Esophagus squamous epithelium (tissue), 5 donors: ENCODE results near the gene MPST. TPM values are rescaled to one million over a fixed set of nuclear protein-coding genes. Genes with fewer than 3 reads are reported as not detected.

Source experiments
- DNase-seq: peaks from one replicate; lab custom pipeline; 2025; lab: John Stamatoyannopoulos, UW
- H3K27ac ChIP-seq, 4 donors: fragments of 200-600 bp; sonication (generic); one replicate each; pipeline ENCODE4 v1.5.1; 2016 to 2019; ENCODE audit warnings: mild to moderate bottlenecking in 1 of 4
- H3K27me3 ChIP-seq, 4 donors: fragments of 200-600 bp; sonication (generic); 1 replicate in 3 of 4; 2 replicates in 1 of 4; pipeline versions ENCODE4 v1.5.1 to v1.6.0; 2017 to 2021; ENCODE audit warnings: antibody characterized with exemption in 1 of 4
- H3K36me3 ChIP-seq, 3 donors: fragments of 200-600 bp; sonication (generic); one replicate each; pipeline ENCODE4 v1.5.1; 2016 to 2019
- H3K4me1 ChIP-seq, 3 donors: fragments of 200-600 bp; sonication (generic); one replicate each; pipeline ENCODE4 v1.5.1; 2017 to 2019
- H3K4me3 ChIP-seq, 4 donors: fragments of 200-600 bp; sonication (generic); 1 replicate in 3 of 4; 2 replicates in 1 of 4; pipeline ENCODE4 v1.5.1; 2016 to 2019; ENCODE audit warnings: mild to moderate bottlenecking in 2 of 4, moderate library complexity in 1 of 4
- H3K9me3 ChIP-seq, 3 donors: fragments of 200-600 bp; sonication (generic); one replicate each; pipeline ENCODE4 v1.5.1; 2016 to 2019
- POLR2A ChIP-seq, 4 donors: fragments of 450-650 bp; IDR thresholded peaks; one replicate each; pipeline ENCODE4 v1.6.1; 2017; ENCODE audit warnings: antibody characterized with exemption in 4 of 4, mild to moderate bottlenecking in 4 of 4, moderate library complexity in 3 of 4
- WGBS, 2 donors: methylation state at CpG; one replicate each; pipeline ENCODE4 v1.1.5; 2018; 5-methylcytosine and 5-hydroxymethylcytosine counted together
- intact Hi-C: fragments of 100-400 bp; cut with DNase I; formaldehyde crosslinking; loops from one replicate; pipeline ENCODE4 v1.15.0; 2022
- total RNA-seq, 4 donors: library from RNA; depleted of rRNA; stranded (reverse); fragments of >200 nt; gene quantifications; one replicate each; pipeline ENCODE4 v1.1.0, GENCODE V29; 2016
- TF ChIP-seq, protein P1 (sequence below), 6 experiments: fragments of 450-650 bp in 4 of 6; fragments of 200-600 bp in 2 of 6; sonication (generic) in 2 of 6; IDR thresholded peaks; one replicate each; pipeline ENCODE4 v1.5.1; 2016 to 2019; ENCODE audit warnings: antibody characterized with exemption in 6 of 6, mild to moderate bottlenecking in 4 of 6, moderate library complexity in 4 of 6
- donor health status: DM: yes; HTN: yes; CAD: no.

MPST gene
- total RNA-seq, 4 donors from 2014 or later: 88.4 to 160 (median 132) TPM

DNA sequence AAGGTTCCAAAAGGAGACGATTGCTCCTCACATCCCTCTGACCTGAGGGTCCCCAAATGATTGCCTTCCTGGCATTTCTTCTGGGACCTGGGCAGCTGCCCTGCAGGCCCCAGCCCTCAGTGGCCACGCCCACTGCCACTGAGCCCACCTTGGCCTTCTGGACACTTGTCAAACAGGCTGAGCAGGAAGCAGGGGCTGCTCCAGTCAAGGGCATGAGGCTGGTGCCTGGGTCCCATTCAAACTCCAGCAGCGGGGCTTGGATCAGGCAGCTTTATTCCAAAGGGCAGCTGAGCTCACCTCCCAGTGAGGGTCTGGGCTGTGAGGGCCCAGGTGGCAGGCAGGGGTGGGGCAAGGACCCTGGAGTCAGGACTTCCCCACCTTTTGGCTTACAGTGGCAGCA is 45.6 kb downstream of the MPST start:
- no peak for DNase-seq
- H3K27ac ChIP-seq: no peak overlapping the region
- peaks cover 0 to 10% (median 4%) of the 10 kb centered on the region in 3 donors for H3K4me1 ChIP-seq
- TF ChIP-seq, protein P1, sequence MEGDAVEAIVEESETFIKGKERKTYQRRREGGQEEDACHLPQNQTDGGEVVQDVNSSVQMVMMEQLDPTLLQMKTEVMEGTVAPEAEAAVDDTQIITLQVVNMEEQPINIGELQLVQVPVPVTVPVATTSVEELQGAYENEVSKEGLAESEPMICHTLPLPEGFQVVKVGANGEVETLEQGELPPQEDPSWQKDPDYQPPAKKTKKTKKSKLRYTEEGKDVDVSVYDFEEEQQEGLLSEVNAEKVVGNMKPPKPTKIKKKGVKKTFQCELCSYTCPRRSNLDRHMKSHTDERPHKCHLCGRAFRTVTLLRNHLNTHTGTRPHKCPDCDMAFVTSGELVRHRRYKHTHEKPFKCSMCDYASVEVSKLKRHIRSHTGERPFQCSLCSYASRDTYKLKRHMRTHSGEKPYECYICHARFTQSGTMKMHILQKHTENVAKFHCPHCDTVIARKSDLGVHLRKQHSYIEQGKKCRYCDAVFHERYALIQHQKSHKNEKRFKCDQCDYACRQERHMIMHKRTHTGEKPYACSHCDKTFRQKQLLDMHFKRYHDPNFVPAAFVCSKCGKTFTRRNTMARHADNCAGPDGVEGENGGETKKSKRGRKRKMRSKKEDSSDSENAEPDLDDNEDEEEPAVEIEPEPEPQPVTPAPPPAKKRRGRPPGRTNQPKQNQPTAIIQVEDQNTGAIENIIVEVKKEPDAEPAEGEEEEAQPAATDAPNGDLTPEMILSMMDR (IDR thresholded peaks at IDR 0.05): no peak
- TF ChIP-seq POLR2A (IDR thresholded peaks at IDR 0.05): no peak
- H3K27me3 ChIP-seq: peaks cover 0 to 49% (median 3%) of the 10 kb centered on the region in 4 donors
- no CpG with 5 or more reads among the region's 3 CpGs for WGBS, 2 donors
- H3K36me3 ChIP-seq: peaks cover 3 to 13% (median 4%) of the 10 kb centered on the region in 3 donors
- H3K4me3 ChIP-seq: no peak overlapping the region
- H3K9me3 ChIP-seq: no peaks in the 10 kb centered on the region
- intact Hi-C loops: no loop called here

GRCh38 chr22:37065961-37066360 is 46.4 kb downstream of the MPST start:
- TF ChIP-seq, protein P1 (IDR thresholded peaks at IDR 0.05): no peak
- H3K4me3 ChIP-seq: no peak overlapping the region
- peaks cover 0 to 8% (median 4%) of the 10 kb centered on the region in 3 donors for H3K4me1 ChIP-seq
- peaks cover 0 to 56% (median 3%) of the 10 kb centered on the region in 4 donors for H3K27me3 ChIP-seq
- intact Hi-C loops: no loop called here
- H3K36me3 ChIP-seq: peaks cover 0 to 5% (median 0%) of the 10 kb centered on the region in 3 donors
- H3K27ac ChIP-seq: no peak overlapping the region
- 37% methylated on average over 2 of the region's 9 CpGs; no CpG with 5 or more reads in 1 of the 2 donors for WGBS, 2 donors
- DNase-seq: no peak
- no peaks in the 10 kb centered on the region for H3K9me3 ChIP-seq

- Histone ChIP-seq H3K4me3 (no peak overlapping the region), H3K27me3 (peaks cover 0 to 64% (median 3%) of the 10 kb centered on the region in 4 donors), H3K9me3 (no peaks in the 10 kb centered on the region), H3K4me1 (peaks cover 0 to 8% (median 4%) of the 10 kb centered on the region in 3 donors), H3K36me3 (no peaks in the 10 kb centered on the region), H3K27ac (no peak overlapping the region)
- no peak for DNase-seq
- intact Hi-C loops: no loop called here
- WGBS, 2 donors: 76% methylated on average over 10 of the region's 10 CpGs
- TF ChIP-seq, protein P1 (IDR thresholded peaks at IDR 0.05): no peak
- no peak for TF ChIP-seq POLR2A (IDR thresholded peaks at IDR 0.05)
Observed at GRCh38 chr22:37067428-37067827, 47.9 kb downstream of the MPST start.

DNA sequence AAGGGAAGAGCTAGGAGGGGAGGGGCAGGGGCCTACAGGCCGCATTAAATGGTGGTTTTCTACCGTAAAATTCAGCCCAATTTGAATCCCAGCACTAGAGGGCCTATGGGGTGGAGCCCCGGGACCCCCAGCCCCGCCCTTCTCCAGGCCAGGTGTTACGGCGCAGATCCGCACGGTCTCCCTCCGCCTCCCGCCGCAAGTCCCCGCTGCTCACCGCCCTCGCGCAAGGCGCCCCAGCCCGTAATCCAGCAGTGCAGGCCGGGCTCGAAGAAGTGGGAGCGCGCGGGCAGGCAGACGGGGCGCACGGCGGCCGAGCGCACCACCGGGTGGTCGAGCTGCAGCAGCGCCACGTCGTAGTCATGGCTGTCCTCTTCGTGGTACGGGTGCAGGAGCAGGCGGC is 49.3 kb downstream of the MPST start:
- Histone ChIP-seq H3K36me3 (no peaks in the 10 kb centered on the region), H3K4me3 (no peak overlapping the region), H3K27ac (no peak overlapping the region), H3K27me3 (peaks cover 0 to 73% (median 3%) of the 10 kb centered on the region in 4 donors), H3K9me3 (no peaks in the 10 kb centered on the region), H3K4me1 (peaks cover 0 to 8% (median 4%) of the 10 kb centered on the region in 3 donors)
- intact Hi-C loops: no loop called here
- DNase-seq: no peak
- WGBS, 2 donors: 0% methylated on average over 1 to 4 of the region's 36 CpGs
- no peak for TF ChIP-seq POLR2A (IDR thresholded peaks at IDR 0.05)
- TF ChIP-seq, protein P1 (IDR thresholded peaks at IDR 0.05): no peak

DNA sequence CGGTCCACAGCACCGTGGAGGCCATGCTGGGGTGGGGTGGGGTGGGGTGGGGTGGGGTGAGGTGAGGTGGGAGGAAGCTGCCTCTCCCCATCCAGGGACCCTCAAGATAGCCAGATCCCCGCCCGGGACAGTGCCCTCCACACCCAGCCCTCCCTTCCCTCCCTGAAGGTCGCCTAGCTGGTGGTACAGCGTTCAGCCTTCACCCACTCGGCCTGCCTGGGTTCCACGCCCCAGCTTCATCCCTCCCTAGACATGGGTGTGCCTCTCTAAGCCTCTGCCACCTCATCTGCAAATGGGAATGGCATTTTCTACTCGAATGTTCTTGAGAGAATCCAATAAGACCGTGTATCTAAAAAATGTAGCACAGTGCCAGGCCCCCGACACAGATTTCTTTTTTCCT is 49.8 kb downstream of the MPST start:
- WGBS, 2 donors: 17 to 21% methylated on average over 5 to 9 of the region's 11 CpGs
- peaks cover 0 to 78% (median 3%) of the 10 kb centered on the region in 4 donors for H3K27me3 ChIP-seq
- no peak for DNase-seq
- intact Hi-C loops: no loop called here
- peaks cover 0 to 8% (median 4%) of the 10 kb centered on the region in 3 donors for H3K4me1 ChIP-seq
- TF ChIP-seq, protein P1 (IDR thresholded peaks at IDR 0.05): no peak
- TF ChIP-seq POLR2A (IDR thresholded peaks at IDR 0.05): no peak
- no peak overlapping the region for H3K4me3 ChIP-seq
- H3K9me3 ChIP-seq: no peaks in the 10 kb centered on the region
- no peaks in the 10 kb centered on the region for H3K36me3 ChIP-seq
- H3K27ac ChIP-seq: no peak overlapping the region
